CD14-positive monocyte (primary cell): ENCODE results near the gene CHN1. TPM values are rescaled to one million over a fixed set of nuclear protein-coding genes. Genes with fewer than 3 reads are reported as not detected.

ENCODE experiments used
- DNase-seq, 3 donors: peaks; one replicate each; pipeline ENCODE4 v3.0.0-alpha.2; 2011 to 2022
- H2AFZ ChIP-seq: 2 replicates; pipeline ENCODE4 v1.6.0; 2012; ENCODE audit warnings: mild to moderate bottlenecking, low read depth, low read length, inconsistent platforms; ENCODE audit not compliant: insufficient read depth, poor library complexity, severe bottlenecking
- H3K27ac ChIP-seq, 2 donors: 1 replicate in 1 of 2; 2 replicates in 1 of 2; pipeline ENCODE4 v1.5.1; 2012 to 2013; ENCODE audit warnings: low read length in 2 of 2, control low read depth in 1 of 2, inconsistent platforms in 1 of 2, low read depth in 1 of 2, mild to moderate bottlenecking in 1 of 2
- H3K27me3 ChIP-seq, 2 donors: one replicate each; pipeline versions ENCODE4 v1.6.0 to v1.6.1; 2011 to 2013; ENCODE audit warnings: low read length in 2 of 2; ENCODE audit not compliant: control insufficient read depth in 2 of 2, insufficient read depth in 2 of 2
- H3K36me3 ChIP-seq, 2 donors: replicated peaks in 1 of 2; 1 replicate in 1 of 2; 2 replicates in 1 of 2; pipeline versions ENCODE4 v1.5.1 to v1.6.1; 2012 to 2013; ENCODE audit warnings: low read length in 2 of 2, control low read depth in 1 of 2, inconsistent platforms in 1 of 2, mild to moderate bottlenecking in 1 of 2; ENCODE audit not compliant: insufficient read depth in 2 of 2, control insufficient read depth in 1 of 2
- H3K4me1 ChIP-seq, 2 donors: 1 replicate in 1 of 2; 2 replicates in 1 of 2; pipeline versions ENCODE4 v1.5.1 to v1.6.1; 2012 to 2013; ENCODE audit warnings: low read length in 2 of 2, control low read depth in 1 of 2, inconsistent platforms in 1 of 2, mild to moderate bottlenecking in 1 of 2, moderate library complexity in 1 of 2; ENCODE audit not compliant: insufficient read depth in 2 of 2, control insufficient read depth in 1 of 2
- H3K4me2 ChIP-seq: replicated peaks from 2 replicates; pipeline ENCODE3; 2012; ENCODE audit warnings: low read length, moderate library complexity, mild to moderate bottlenecking; ENCODE audit not compliant: poor library complexity, severe bottlenecking; ENCODE audit errors: extremely low read depth
- H3K4me3 ChIP-seq, 3 experiments: fragments of 200-600 bp in 1 of 3; sonication (generic) in 1 of 3; replicated peaks in 1 of 3; 1 replicate in 2 of 3; 2 replicates in 1 of 3; pipeline ENCODE4 v1.5.1; 2011 to 2013; ENCODE audit warnings: low read length in 3 of 3, mild to moderate bottlenecking in 3 of 3, control low read depth in 2 of 3, low read depth in 2 of 3, inconsistent platforms in 1 of 3, moderate library complexity in 1 of 3
- H3K79me2 ChIP-seq: 2 replicates; pipeline ENCODE4 v1.6.0; 2012; ENCODE audit warnings: mild to moderate bottlenecking, control low read depth, inconsistent platforms, low read length, moderate library complexity; ENCODE audit not compliant: insufficient read depth
- H3K9ac ChIP-seq: 2 replicates; pipeline ENCODE4 v1.6.0; 2017; ENCODE audit warnings: low read length, mild to moderate bottlenecking; ENCODE audit not compliant: insufficient read depth, poor library complexity, severe bottlenecking
- H3K9me3 ChIP-seq, 2 donors: replicated peaks in 1 of 2; 1 replicate in 1 of 2; 2 replicates in 1 of 2; pipeline versions ENCODE4 v1.5.1 to v1.6.1; 2012 to 2013; ENCODE audit warnings: low read length in 2 of 2, control low read depth in 1 of 2; ENCODE audit not compliant: control insufficient read depth in 1 of 2, insufficient read depth in 1 of 2
- H4K20me1 ChIP-seq: 2 replicates; pipeline ENCODE4 v1.6.0; 2012; ENCODE audit warnings: mild to moderate bottlenecking, low read length, control low read depth, moderate library complexity; ENCODE audit not compliant: insufficient read depth
- H3K27ac Mint-ChIP-seq, 7 donors: one replicate each; pipeline ENCODE4 v1.8.0; 2020; ENCODE audit warnings: mild to moderate bottlenecking in 7 of 7, mixed read lengths in 7 of 7, moderate library complexity in 6 of 7, inconsistent platforms in 2 of 7
- H3K27me3 Mint-ChIP-seq, 3 donors: one replicate each; pipeline ENCODE4 v1.8.0; 2021 to 2022; ENCODE audit warnings: low read depth in 3 of 3, mild to moderate bottlenecking in 3 of 3, mixed read lengths in 3 of 3, moderate library complexity in 3 of 3, inconsistent platforms in 1 of 3
- H3K36me3 Mint-ChIP-seq, 2 donors: one replicate each; pipeline ENCODE4 v1.8.0; 2020; ENCODE audit warnings: mixed read lengths in 2 of 2, inconsistent platforms in 1 of 2, mild to moderate bottlenecking in 1 of 2
- H3K4me1 Mint-ChIP-seq: one replicate; pipeline ENCODE4 v1.8.0; 2020; ENCODE audit warnings: mild to moderate bottlenecking, mixed read lengths
- H3K4me3 Mint-ChIP-seq, 2 donors: one replicate each; pipeline ENCODE4 v1.8.0; 2020; ENCODE audit warnings: mild to moderate bottlenecking in 2 of 2, mixed read lengths in 2 of 2, moderate library complexity in 1 of 2
- H3K9me3 Mint-ChIP-seq, 7 donors: one replicate each; pipeline ENCODE4 v1.8.0; 2020 to 2022; ENCODE audit warnings: mixed read lengths in 7 of 7, mild to moderate bottlenecking in 6 of 7, moderate library complexity in 6 of 7, inconsistent platforms in 2 of 7
- CTCF ChIP-seq: fragments of 200-600 bp; IDR thresholded peaks from one replicate; pipeline ENCODE4 v1.8.0; 2022; ENCODE audit warnings: antibody characterized with exemption, mild to moderate bottlenecking
- WGBS: methylation state at CpG from one replicate; pipeline ENCODE4 v1.1.5; 2013; ENCODE audit warnings: missing lambda C conversion rate; ENCODE audit not compliant: insufficient coverage; 5-methylcytosine and 5-hydroxymethylcytosine counted together
- intact Hi-C, 2 donors: fragments of 100-400 bp; cut with micrococcal nuclease; formaldehyde crosslinking; loops; one replicate each; pipeline versions ENCODE4 v1.15.0 to v1.15.1; 2023
- polyA plus RNA-seq, 3 donors: library from polyadenylated mRNA; depleted of rRNA in 1 of 3; unstranded in 2 of 3; stranded (reverse) in 1 of 3; fragments of 300-500 nt in 2 of 3; fragments of >200 nt in 1 of 3; fragmentation: Illumina TruSeq in 2 of 3; gene quantifications; 1 replicate in 2 of 3; 2 replicates in 1 of 3; pipeline ENCODE4 v1.2.3, GENCODE V29; 2012 to 2021

Gene CHN1
- polyA plus RNA-seq, 3 donors: 0.36 TPM; not detected in 2

GRCh38 chr2:174974131-174974530 lies 31.1 kb downstream of the CHN1 start:
- Histone ChIP-seq H3K9ac (no peak overlapping the region), H3K27me3 (peaks cover 2 to 12% of the 10 kb centered on the region in 2 donors), H3K27ac (no peak overlapping the region), H4K20me1 (no peaks in the 10 kb centered on the region), H3K36me3 (no peaks in the 10 kb centered on the region), H3K79me2 (no peaks in the 10 kb centered on the region), H3K4me1 (no peaks in the 10 kb centered on the region), H3K4me2 (no peak overlapping the region), H2AFZ (no peak overlapping the region), H3K9me3 (no peaks in the 10 kb centered on the region), H3K4me3 (no peak overlapping the region)
- 100% methylated on average over 1 of the region's 4 CpGs for WGBS
- no peaks in the 10 kb centered on the region for H3K4me1 Mint-ChIP-seq
- DNase-seq: no peak
- H3K4me3 Mint-ChIP-seq: no peak overlapping the region
- peaks cover 2 to 16% (median 8%) of the 10 kb centered on the region in 3 donors for H3K27me3 Mint-ChIP-seq
- H3K36me3 Mint-ChIP-seq: no peaks in the 10 kb centered on the region
- intact Hi-C loops: no loop called here
- H3K9me3 Mint-ChIP-seq: peaks cover 0 to 2% (median 0%) of the 10 kb centered on the region in 7 donors
- H3K27ac Mint-ChIP-seq: no peak overlapping the region
- TF ChIP-seq CTCF: no peak

- Mint-ChIP-seq H3K4me1 (no peaks in the 10 kb centered on the region), H3K4me3 (no peak overlapping the region), H3K27me3 (peaks cover 2 to 13% (median 5%) of the 10 kb centered on the region in 3 donors), H3K36me3 (no peaks in the 10 kb centered on the region), H3K27ac (no peak overlapping the region), H3K9me3 (peaks cover 0 to 2% (median 0%) of the 10 kb centered on the region in 7 donors)
- H3K9me3 ChIP-seq: no peaks in the 10 kb centered on the region
- no peak overlapping the region for H3K4me2 ChIP-seq
- no peaks in the 10 kb centered on the region for H3K79me2 ChIP-seq
- no peak overlapping the region for H3K27ac ChIP-seq
- H3K9ac ChIP-seq: no peak overlapping the region
- no peaks in the 10 kb centered on the region for H3K36me3 ChIP-seq
- H3K4me1 ChIP-seq: no peaks in the 10 kb centered on the region
- no peak for TF ChIP-seq CTCF
- peaks cover 2 to 13% of the 10 kb centered on the region in 2 donors for H3K27me3 ChIP-seq
- DNase-seq: no peak
- no peaks in the 10 kb centered on the region for H4K20me1 ChIP-seq
- intact Hi-C loops: no loop called here
- H3K4me3 ChIP-seq: no peak overlapping the region
- no peak overlapping the region for H2AFZ ChIP-seq
These were observed 32.3 kb downstream of the CHN1 start for GRCh38 chr2:174972924-174973323.
